GM12865 (cell line): ENCODE data around the gene SUPT20H.

Experiments used
- DNase-seq: peaks from one replicate; pipeline ENCODE4 v3.0.0; 2010; ENCODE audit warnings: low read depth
- H3K4me3 ChIP-seq: 2 replicates; pipeline ENCODE4 v1.5.1; 2011; ENCODE audit warnings: mild to moderate bottlenecking, low read depth, low read length, control low read depth
- CTCF ChIP-seq: IDR thresholded peaks from 2 replicates; pipeline ENCODE4 v1.5.1; 2011; ENCODE audit warnings: low read length, control low read depth, low read depth, inconsistent platforms; ENCODE audit not compliant: insufficient read depth; ENCODE audit errors: missing control alignments

SUPT20H gene

GRCh38 chr13:37058910-37059847 lies at the start of gene SUPT20H:
Gene SUPT20H, minus strand, starts transcription at chr13:37059688. Its CDS starts 8,198 bp downstream, at chr13:37051490.
- peak within 1 kb of the TSS; percentile 96 for H3K4me3 ChIP-seq
- no peak for TF ChIP-seq CTCF
- DNase-seq, result peak; percentile 96

- peak; percentile 35 for TF ChIP-seq CTCF
- DNase-seq, result peak; percentile 11
- no peak overlapping the region for H3K4me3 ChIP-seq
These were observed 49.7 kb upstream of the SUPT20H start for GRCh38 chr13:37109051-37109678.

GRCh38 chr13:37107868-37108267 lies 48.4 kb upstream of the SUPT20H start:
- no peak for TF ChIP-seq CTCF
- no peak for DNase-seq
- no peak overlapping the region for H3K4me3 ChIP-seq

GRCh38 chr13:37107456-37107855 lies 48.0 kb upstream of the SUPT20H start:
- DNase-seq, result no peak
- no peak for TF ChIP-seq CTCF

GRCh38 chr13:37106642-37107041 lies 47.2 kb upstream of the SUPT20H start:
- no peak for TF ChIP-seq CTCF
- DNase-seq, result no peak
- H3K4me3 ChIP-seq, result no peak overlapping the region

More at GRCh38 chr13:37107456-37107855, 48.0 kb upstream of the SUPT20H start:
- no peak overlapping the region for H3K4me3 ChIP-seq

- no peak for TF ChIP-seq CTCF
- H3K4me3 ChIP-seq, result no peak within 1 kb of the TSS
- DNase-seq, result no peak
These were observed 45.8 kb upstream of the SUPT20H start, which contains the start of gene CSNK1A1L for GRCh38 chr13:37105251-37105714. Gene CSNK1A1L, minus strand, starts transcription at chr13:37105664. Its CDS starts 408 bp downstream, at chr13:37105256.
